AG09309 (cell line): ENCODE data around the gene TMEM54.

Experiments
- DNase-seq: peaks from one replicate; pipeline ENCODE4 v3.0.0-alpha.2; 2010; ENCODE audit warnings: low read depth
- H3K4me3 ChIP-seq: 2 replicates; pipeline ENCODE4 v1.5.1; 2011; ENCODE audit warnings: mild to moderate bottlenecking, low read depth, low read length, moderate library complexity; ENCODE audit not compliant: control insufficient read depth
- TF ChIP-seq, protein P1 (sequence below): IDR thresholded peaks from 2 replicates; pipeline ENCODE4 v1.5.1; 2011; ENCODE audit warnings: mild to moderate bottlenecking, low read depth, low read length, inconsistent platforms; ENCODE audit not compliant: insufficient read depth, control insufficient read depth; ENCODE audit errors: missing control alignments

Gene TMEM54

DNA sequence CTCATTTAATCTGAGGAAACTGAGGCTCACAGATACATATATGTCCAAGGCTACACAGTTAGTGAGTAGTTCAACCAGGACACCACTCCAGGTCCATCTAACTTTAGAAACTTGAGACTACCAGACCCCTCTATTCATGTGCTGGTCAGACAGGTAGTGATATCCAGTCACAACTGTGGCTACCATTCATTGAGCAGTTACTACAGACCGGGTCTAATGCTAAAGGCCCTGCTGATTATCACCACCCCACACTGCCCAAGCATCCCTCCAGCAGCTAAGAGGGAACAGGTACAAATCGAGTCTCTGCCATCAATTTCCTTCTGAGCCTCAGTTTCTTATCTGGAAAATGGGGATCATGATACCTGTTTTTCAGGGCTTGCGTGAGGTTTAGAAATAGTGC is 9.6 kb downstream of the TMEM54 start:
- DNase-seq, result no peak
- no peak overlapping the region for H3K4me3 ChIP-seq
- TF ChIP-seq, protein P1, sequence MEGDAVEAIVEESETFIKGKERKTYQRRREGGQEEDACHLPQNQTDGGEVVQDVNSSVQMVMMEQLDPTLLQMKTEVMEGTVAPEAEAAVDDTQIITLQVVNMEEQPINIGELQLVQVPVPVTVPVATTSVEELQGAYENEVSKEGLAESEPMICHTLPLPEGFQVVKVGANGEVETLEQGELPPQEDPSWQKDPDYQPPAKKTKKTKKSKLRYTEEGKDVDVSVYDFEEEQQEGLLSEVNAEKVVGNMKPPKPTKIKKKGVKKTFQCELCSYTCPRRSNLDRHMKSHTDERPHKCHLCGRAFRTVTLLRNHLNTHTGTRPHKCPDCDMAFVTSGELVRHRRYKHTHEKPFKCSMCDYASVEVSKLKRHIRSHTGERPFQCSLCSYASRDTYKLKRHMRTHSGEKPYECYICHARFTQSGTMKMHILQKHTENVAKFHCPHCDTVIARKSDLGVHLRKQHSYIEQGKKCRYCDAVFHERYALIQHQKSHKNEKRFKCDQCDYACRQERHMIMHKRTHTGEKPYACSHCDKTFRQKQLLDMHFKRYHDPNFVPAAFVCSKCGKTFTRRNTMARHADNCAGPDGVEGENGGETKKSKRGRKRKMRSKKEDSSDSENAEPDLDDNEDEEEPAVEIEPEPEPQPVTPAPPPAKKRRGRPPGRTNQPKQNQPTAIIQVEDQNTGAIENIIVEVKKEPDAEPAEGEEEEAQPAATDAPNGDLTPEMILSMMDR, result no peak

DNA sequence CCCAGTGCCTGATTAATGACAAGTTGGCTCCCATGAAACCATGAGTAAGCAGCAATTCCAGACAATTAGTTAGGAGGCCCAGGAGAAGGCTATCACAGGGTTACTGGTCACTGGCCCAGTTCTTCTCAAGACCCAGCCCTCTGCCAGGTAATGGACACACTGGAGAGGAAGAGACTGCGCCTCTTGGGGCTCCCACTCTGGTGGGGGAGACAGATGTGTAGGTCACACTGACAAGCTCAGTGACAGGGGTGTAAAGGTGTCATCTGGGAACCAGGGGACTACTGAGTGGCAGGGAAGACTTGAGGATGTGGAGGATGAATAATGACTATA is 10.0 kb downstream of the TMEM54 start:
- no peak for DNase-seq
- H3K4me3 ChIP-seq, result no peak overlapping the region
- TF ChIP-seq, protein P1, result no peak

GRCh38 chr1:32890516-32891240 is 10.5 kb downstream of the TMEM54 start:
- DNase-seq, result no peak
- TF ChIP-seq, protein P1, result no peak
- no peak overlapping the region for H3K4me3 ChIP-seq

DNA sequence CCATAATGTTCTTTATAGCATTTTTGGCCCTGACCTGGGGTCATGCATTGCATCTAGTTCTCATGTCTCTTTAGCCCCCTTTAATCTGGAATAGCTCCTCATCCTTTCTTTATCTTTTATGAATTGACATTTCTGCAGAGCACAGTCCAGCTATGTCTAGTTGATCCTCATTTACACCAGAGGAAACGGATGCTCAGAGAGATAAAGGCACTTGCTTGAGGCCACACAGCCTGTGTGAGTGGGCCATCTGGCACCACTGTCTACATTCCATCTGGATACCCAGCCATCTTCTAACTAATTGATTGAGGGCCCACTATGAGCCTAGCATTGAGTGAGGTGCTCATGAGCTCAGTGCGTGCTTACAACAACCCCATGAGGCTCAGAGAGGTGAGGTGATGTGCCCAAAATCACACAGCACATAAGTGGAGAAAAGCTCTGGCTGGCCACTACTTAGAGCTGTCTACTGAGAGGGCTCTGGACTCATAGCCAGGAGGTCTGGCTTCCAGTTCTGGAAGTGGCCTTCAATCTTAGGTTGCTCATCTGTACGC is 11.4 kb downstream of the TMEM54 start:
- no peak overlapping the region for H3K4me3 ChIP-seq
- TF ChIP-seq, protein P1, result no peak
- no peak for DNase-seq

DNA sequence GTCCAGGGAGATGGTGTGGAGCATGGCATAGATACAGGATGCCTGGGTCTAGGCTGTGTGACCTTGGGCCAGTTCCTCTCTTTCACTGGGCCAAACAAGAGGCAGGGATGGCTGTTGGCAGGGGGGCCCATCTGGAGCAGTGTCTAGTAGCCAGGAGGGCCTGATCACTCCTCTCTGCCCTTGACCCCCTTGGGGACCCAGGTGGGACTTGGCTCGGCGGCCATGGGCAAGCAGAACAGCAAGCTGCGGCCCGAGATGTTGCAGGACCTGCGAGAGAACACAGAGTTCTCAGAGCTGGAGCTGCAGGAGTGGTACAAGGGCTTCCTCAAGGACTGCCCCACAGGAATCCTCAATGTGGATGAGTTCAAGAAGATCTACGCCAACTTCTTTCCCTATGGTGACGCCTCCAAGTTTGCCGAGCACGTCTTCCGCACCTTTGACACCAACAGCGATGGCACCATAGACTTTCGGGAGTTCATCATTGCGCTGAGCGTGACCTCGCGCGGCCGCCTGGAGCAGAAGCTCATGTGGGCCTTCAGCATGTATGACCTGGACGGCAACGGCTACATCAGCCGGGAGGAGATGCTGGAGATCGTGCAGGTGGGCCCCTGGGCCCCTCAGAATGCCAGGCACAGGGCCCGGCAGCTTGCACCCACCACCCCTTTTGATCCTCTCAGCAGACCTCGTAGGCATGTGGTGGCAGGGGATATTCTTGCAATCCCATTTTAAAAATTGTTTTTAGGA is 12.3 kb downstream of the TMEM54 start:
- TF ChIP-seq, protein P1, result no peak
- no peak overlapping the region for H3K4me3 ChIP-seq
- no peak for DNase-seq

DNA sequence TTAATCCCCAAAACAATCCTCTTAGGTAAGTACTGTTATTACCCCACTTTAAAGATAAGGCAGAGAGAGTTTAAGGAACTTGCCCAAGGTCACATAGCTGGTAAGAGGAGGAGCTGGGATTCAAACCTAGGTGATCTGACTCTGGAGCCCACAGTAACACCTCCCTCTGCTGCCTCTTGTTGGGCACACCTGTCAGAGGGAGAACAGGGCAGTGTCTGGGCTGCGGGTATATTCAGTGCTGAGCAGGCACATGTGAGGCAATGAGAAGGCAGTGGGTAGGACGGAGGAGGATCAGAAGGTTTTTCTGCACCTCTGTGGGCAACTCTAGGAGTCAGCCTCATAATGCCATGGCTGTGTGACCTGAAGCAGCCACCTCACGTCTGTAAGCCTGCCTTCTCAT is 13.1 kb downstream of the TMEM54 start:
- no peak overlapping the region for H3K4me3 ChIP-seq
- DNase-seq, result no peak
- TF ChIP-seq, protein P1, result no peak
